ENCODE measurements around the gene PODN.

PODN gene

GRCh38 chr1:53061859-53062707 is at the start of gene PODN:
Gene PODN, plus strand, starts transcription at chr1:53062213. Its CDS starts 7,643 bp downstream, at chr1:53069856.
- no peak for DNase-seq (ENCODE audit: low spot score)

GRCh38 chr1:53014791-53015507 is 47.1 kb upstream of the PODN start:
- DNase-seq (ENCODE audit: low spot score), result peak; percentile 88

GRCh38 chr1:53015508-53015860 is 46.5 kb upstream of the PODN start:
- DNase-seq (ENCODE audit: low spot score), result no peak

- no peak for DNase-seq (ENCODE audit: low spot score)
These were observed 45.3 kb upstream of the PODN start for GRCh38 chr1:53016705-53017104.

GRCh38 chr1:53020588-53020987 is 41.4 kb upstream of the PODN start:
- DNase-seq (ENCODE audit: low spot score), result no peak

GRCh38 chr1:53022179-53022578 is 39.8 kb upstream of the PODN start:
- no peak for DNase-seq (ENCODE audit: low spot score)

GRCh38 chr1:53023546-53023945 is 38.5 kb upstream of the PODN start:
- DNase-seq (ENCODE audit: low spot score), result no peak

GRCh38 chr1:53024117-53024516 is 37.9 kb upstream of the PODN start:
- no peak for DNase-seq (ENCODE audit: low spot score)

- no peak for DNase-seq (ENCODE audit: low spot score)
These were observed 36.8 kb upstream of the PODN start for GRCh38 chr1:53025034-53025768.

GRCh38 chr1:53025769-53026112 is 36.3 kb upstream of the PODN start:
- no peak for DNase-seq (ENCODE audit: low spot score)

- no peak for DNase-seq (ENCODE audit: low spot score)
These were observed 35.8 kb upstream of the PODN start for GRCh38 chr1:53026254-53026653.

GRCh38 chr1:53031732-53032131 is 30.3 kb upstream of the PODN start:
- no peak for DNase-seq (ENCODE audit: low spot score)

GRCh38 chr1:53037159-53037558 is 24.9 kb upstream of the PODN start:
- no peak for DNase-seq (ENCODE audit: low spot score)

- no peak for DNase-seq (ENCODE audit: low spot score)
These were observed 23.4 kb upstream of the PODN start for GRCh38 chr1:53038566-53038965.

GRCh38 chr1:53043271-53043670 is 18.7 kb upstream of the PODN start:
- DNase-seq (ENCODE audit: low spot score), result no peak

- DNase-seq (ENCODE audit: low spot score), result no peak
These were observed 17.1 kb upstream of the PODN start for GRCh38 chr1:53044926-53045325.

GRCh38 chr1:53046930-53047329 is 15.1 kb upstream of the PODN start:
- no peak for DNase-seq (ENCODE audit: low spot score)

- DNase-seq (ENCODE audit: low spot score), result no peak
These were observed 14.0 kb upstream of the PODN start for GRCh38 chr1:53047737-53048736.

GRCh38 chr1:53048960-53049573 is 12.9 kb upstream of the PODN start:
- no peak for DNase-seq (ENCODE audit: low spot score)

GRCh38 chr1:53049574-53049967 is 12.4 kb upstream of the PODN start:
- DNase-seq (ENCODE audit: low spot score), result no peak

- no peak for DNase-seq (ENCODE audit: low spot score)
These were observed 11.7 kb upstream of the PODN start for GRCh38 chr1:53050310-53050709.
